ENCODE data around the gene NHS. TPM values are rescaled to one million over a fixed set of nuclear protein-coding genes. Genes with fewer than 3 reads are reported as not detected.
A peak's percentile ranks its signal among the peaks of the same experiment; 100 is the strongest.

Gene NHS
- total RNA-seq, 1 donor from 2014 or later: 6.6 TPM

DNA sequence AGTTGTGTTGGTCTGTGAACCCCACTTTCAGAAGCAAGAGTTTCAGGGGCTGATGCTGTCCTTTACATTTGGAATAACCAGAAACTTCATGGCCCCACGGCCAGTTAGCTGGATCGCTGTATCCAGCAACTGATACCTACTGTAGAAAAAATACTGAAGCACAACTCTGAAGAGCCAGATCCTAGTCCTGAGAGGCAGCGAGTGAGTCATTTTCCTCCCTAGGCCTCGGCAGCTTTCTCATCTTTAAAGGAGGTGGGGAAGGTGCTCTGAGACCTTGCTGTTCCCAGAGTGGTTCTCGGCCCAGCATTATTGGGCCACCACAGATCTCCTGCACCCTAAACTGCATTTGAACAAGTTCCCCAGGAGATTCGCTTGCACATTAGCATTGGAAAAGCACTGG, 63.2 kb downstream of the NHS start:
- no peak overlapping the region for H3K27ac Mint-ChIP-seq (ENCODE audit: unreplicated experiment)
- H3K4me1 Mint-ChIP-seq (ENCODE audit: low read depth, unreplicated experiment): peaks cover 1% of the 10 kb centered on the region
- no peak overlapping the region for H3K4me3 Mint-ChIP-seq (ENCODE audit: unreplicated experiment)
- FAIRE-seq (no peak), DNase-seq (ENCODE audit: low read depth) (no peak)
- Histone ChIP-seq H3K36me3 (ENCODE audit: insufficient read depth, low read length) (no peaks in the 10 kb centered on the region), H3K4me1 (ENCODE audit: insufficient read depth, low read length) (peaks cover 18% of the 10 kb centered on the region), H3K4me2 (ENCODE audit: low read length) (no peak overlapping the region), H2AFZ (ENCODE audit: low read depth, low read length) (no peak overlapping the region), H4K20me1 (ENCODE audit: insufficient read depth, low read length) (peaks cover 11% of the 10 kb centered on the region), H3K79me2 (ENCODE audit: insufficient read depth, low read length) (peaks cover 39% of the 10 kb centered on the region), H3K27me3 (ENCODE audit: insufficient read depth, low read length) (no peaks in the 10 kb centered on the region), H3K9ac (ENCODE audit: low read length) (no peak overlapping the region), H3K4me3 (ENCODE audit: insufficient read depth, low read depth, low read length) (no peak overlapping the region), H3K9me3 (ENCODE audit: insufficient read depth, low read depth, low read length) (no peaks in the 10 kb centered on the region), H3K27ac (ENCODE audit: low read depth, low read length) (no peak overlapping the region)
- no peaks in the 10 kb centered on the region for H3K27me3 Mint-ChIP-seq (ENCODE audit: low read depth, unreplicated experiment)
- no peaks in the 10 kb centered on the region for H3K36me3 Mint-ChIP-seq (ENCODE audit: low read depth, unreplicated experiment)
- no peak for TF ChIP-seq EZH2 (IDR thresholded peaks at IDR 0.05; ENCODE audit: insufficient read depth, low read length)
- TF ChIP-seq, protein P1, sequence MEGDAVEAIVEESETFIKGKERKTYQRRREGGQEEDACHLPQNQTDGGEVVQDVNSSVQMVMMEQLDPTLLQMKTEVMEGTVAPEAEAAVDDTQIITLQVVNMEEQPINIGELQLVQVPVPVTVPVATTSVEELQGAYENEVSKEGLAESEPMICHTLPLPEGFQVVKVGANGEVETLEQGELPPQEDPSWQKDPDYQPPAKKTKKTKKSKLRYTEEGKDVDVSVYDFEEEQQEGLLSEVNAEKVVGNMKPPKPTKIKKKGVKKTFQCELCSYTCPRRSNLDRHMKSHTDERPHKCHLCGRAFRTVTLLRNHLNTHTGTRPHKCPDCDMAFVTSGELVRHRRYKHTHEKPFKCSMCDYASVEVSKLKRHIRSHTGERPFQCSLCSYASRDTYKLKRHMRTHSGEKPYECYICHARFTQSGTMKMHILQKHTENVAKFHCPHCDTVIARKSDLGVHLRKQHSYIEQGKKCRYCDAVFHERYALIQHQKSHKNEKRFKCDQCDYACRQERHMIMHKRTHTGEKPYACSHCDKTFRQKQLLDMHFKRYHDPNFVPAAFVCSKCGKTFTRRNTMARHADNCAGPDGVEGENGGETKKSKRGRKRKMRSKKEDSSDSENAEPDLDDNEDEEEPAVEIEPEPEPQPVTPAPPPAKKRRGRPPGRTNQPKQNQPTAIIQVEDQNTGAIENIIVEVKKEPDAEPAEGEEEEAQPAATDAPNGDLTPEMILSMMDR (IDR thresholded peaks at IDR 0.05; ENCODE audit: insufficient read depth, low read depth, low read length): no peak
- no peaks in the 10 kb centered on the region for H3K9me3 Mint-ChIP-seq (ENCODE audit: unreplicated experiment)

DNA sequence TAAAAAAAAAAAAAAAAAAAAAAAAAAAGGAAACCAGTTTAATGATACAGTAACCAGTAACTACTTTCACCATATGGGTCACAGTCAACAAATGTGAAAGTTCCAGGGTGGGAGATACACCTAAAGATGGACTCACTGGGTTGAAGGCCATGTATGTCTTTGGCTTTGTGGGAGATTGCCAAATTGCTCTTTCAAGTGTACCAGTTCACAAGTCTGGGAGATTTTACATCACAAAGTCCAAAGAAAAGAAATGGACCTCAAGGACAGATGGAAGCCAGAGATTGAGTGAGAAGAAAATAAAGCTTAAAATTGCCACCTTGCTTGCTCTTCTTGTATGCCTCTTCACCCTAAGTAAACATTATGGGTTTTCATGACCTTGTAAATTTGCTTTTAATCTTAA, 65.3 kb downstream of the NHS start:
- TF ChIP-seq, protein P1 (IDR thresholded peaks at IDR 0.05; ENCODE audit: insufficient read depth, low read depth, low read length): no peak
- no peak for TF ChIP-seq EZH2 (IDR thresholded peaks at IDR 0.05; ENCODE audit: insufficient read depth, low read length)
- peaks cover 32% of the 10 kb centered on the region for H3K79me2 ChIP-seq (ENCODE audit: insufficient read depth, low read length)
- no peak overlapping the region for H3K9ac ChIP-seq (ENCODE audit: low read length)
- FAIRE-seq (no peak), DNase-seq (ENCODE audit: low read depth) (no peak)
- H3K4me2 ChIP-seq (ENCODE audit: low read length): peak overlapping the region; percentile 11
- H3K27ac ChIP-seq (ENCODE audit: low read depth, low read length): no peak overlapping the region
- peaks cover 18% of the 10 kb centered on the region for H3K4me1 ChIP-seq (ENCODE audit: insufficient read depth, low read length)
- Mint-ChIP-seq H3K36me3 (ENCODE audit: low read depth, unreplicated experiment) (no peaks in the 10 kb centered on the region), H3K27me3 (ENCODE audit: low read depth, unreplicated experiment) (no peaks in the 10 kb centered on the region), H3K9me3 (ENCODE audit: unreplicated experiment) (no peaks in the 10 kb centered on the region), H3K27ac (ENCODE audit: unreplicated experiment) (no peak overlapping the region), H3K4me1 (ENCODE audit: low read depth, unreplicated experiment) (peaks cover 1% of the 10 kb centered on the region), H3K4me3 (ENCODE audit: unreplicated experiment) (no peak overlapping the region)
- no peaks in the 10 kb centered on the region for H3K36me3 ChIP-seq (ENCODE audit: insufficient read depth, low read length)
- peaks cover 11% of the 10 kb centered on the region for H4K20me1 ChIP-seq (ENCODE audit: insufficient read depth, low read length)
- H3K9me3 ChIP-seq (ENCODE audit: insufficient read depth, low read depth, low read length): no peaks in the 10 kb centered on the region
- H2AFZ ChIP-seq (ENCODE audit: low read depth, low read length): no peak overlapping the region
- H3K4me3 ChIP-seq (ENCODE audit: insufficient read depth, low read depth, low read length): no peak overlapping the region
- H3K27me3 ChIP-seq (ENCODE audit: insufficient read depth, low read length): no peaks in the 10 kb centered on the region

DNA sequence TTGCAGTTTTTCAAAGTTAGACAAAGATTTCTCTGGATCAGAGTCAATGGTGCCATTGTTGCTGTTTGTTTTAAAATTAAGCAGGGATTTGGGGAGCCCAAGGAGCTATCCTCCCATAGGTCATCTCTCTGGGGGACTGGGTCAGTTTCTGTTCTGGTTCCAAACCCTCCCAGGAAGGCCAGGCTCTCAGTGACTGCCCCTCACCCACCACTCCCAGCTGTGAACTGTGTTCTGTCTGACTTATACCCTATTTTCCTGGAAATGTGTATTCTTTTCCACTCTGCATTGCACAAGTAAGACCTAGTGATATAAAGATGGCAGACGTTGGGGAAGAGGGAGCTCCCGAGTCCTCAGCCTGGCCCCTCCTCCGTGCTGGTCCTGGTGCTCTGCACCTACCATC, 65.8 kb downstream of the NHS start:
- H3K4me1 ChIP-seq (ENCODE audit: insufficient read depth, low read length): peaks cover 18% of the 10 kb centered on the region
- no peak overlapping the region for H2AFZ ChIP-seq (ENCODE audit: low read depth, low read length)
- H3K9me3 ChIP-seq (ENCODE audit: insufficient read depth, low read depth, low read length): no peaks in the 10 kb centered on the region
- no peaks in the 10 kb centered on the region for H3K27me3 ChIP-seq (ENCODE audit: insufficient read depth, low read length)
- Mint-ChIP-seq H3K27ac (ENCODE audit: unreplicated experiment) (no peak overlapping the region), H3K27me3 (ENCODE audit: low read depth, unreplicated experiment) (no peaks in the 10 kb centered on the region), H3K36me3 (ENCODE audit: low read depth, unreplicated experiment) (no peaks in the 10 kb centered on the region), H3K9me3 (ENCODE audit: unreplicated experiment) (no peaks in the 10 kb centered on the region), H3K4me1 (ENCODE audit: low read depth, unreplicated experiment) (peaks cover 1% of the 10 kb centered on the region), H3K4me3 (ENCODE audit: unreplicated experiment) (no peak overlapping the region)
- no peak overlapping the region for H3K9ac ChIP-seq (ENCODE audit: low read length)
- peaks cover 11% of the 10 kb centered on the region for H4K20me1 ChIP-seq (ENCODE audit: insufficient read depth, low read length)
- H3K4me2 ChIP-seq (ENCODE audit: low read length): peak overlapping the region; percentile 11
- TF ChIP-seq EZH2 (IDR thresholded peaks at IDR 0.05; ENCODE audit: insufficient read depth, low read length): no peak
- TF ChIP-seq, protein P1 (IDR thresholded peaks at IDR 0.05; ENCODE audit: insufficient read depth, low read depth, low read length): no peak
- H3K4me3 ChIP-seq (ENCODE audit: insufficient read depth, low read depth, low read length): no peak overlapping the region
- DNase-seq (ENCODE audit: low read depth) (no peak), FAIRE-seq (no peak)
- H3K27ac ChIP-seq (ENCODE audit: low read depth, low read length): no peak overlapping the region
- H3K36me3 ChIP-seq (ENCODE audit: insufficient read depth, low read length): no peaks in the 10 kb centered on the region
- peaks cover 29% of the 10 kb centered on the region for H3K79me2 ChIP-seq (ENCODE audit: insufficient read depth, low read length)
